BJ (cell line): Measurements from ENCODE around the gene CALD1. TPM values are rescaled to one million over a fixed set of nuclear protein-coding genes. Genes with fewer than 3 reads are reported as not detected.

Experiments used
- CTCF ChIA-PET: fragments of 350-600 bp; formaldehyde crosslinking; extraction: SDS; loops from one replicate; lab custom pipeline; 2021; ENCODE audit warnings: antibody characterized with exemption, inconsistent platforms; lab: Yijun Ruan, JAX
- POLR2A ChIA-PET: fragments of 300-600 bp; sonication (Branson Sonifier 250); formaldehyde crosslinking; extraction: SDS; loops from one replicate; lab custom pipeline; 2021; ENCODE audit warnings: antibody characterized with exemption; lab: Charles Lee
- DNase-seq: peaks from one replicate; pipeline ENCODE4 v3.0.0-alpha.2; 2011; ENCODE audit warnings: low read depth
- H3K27me3 ChIP-seq: 2 replicates; pipeline ENCODE4 v1.6.0; 2011; ENCODE audit warnings: low read length; ENCODE audit not compliant: control insufficient read depth, insufficient read depth
- H3K36me3 ChIP-seq: 2 replicates; pipeline ENCODE4 v1.5.1; 2011; ENCODE audit warnings: low read length; ENCODE audit not compliant: control insufficient read depth, insufficient read depth
- H3K4me3 ChIP-seq: 2 replicates; pipeline ENCODE4 v1.5.1; 2011; ENCODE audit warnings: low read depth, mild to moderate bottlenecking, control low read depth, low read length
- polyA plus RNA-seq: library from polyadenylated mRNA; depleted of rRNA; stranded (reverse); fragments of >200 nt; gene quantifications from 2 replicates; pipeline ENCODE4 v1.2.3, GENCODE V29; 2011
- TF ChIP-seq, protein P1 (sequence below): IDR thresholded peaks from 2 replicates; pipeline ENCODE4 v1.5.1; 2011; ENCODE audit warnings: low read depth, mild to moderate bottlenecking, control low read depth, inconsistent platforms, low read length, moderate library complexity; ENCODE audit not compliant: insufficient read depth

The CALD1 gene
- polyA plus RNA-seq, 1 experiment: 1,629 TPM

- no peaks in the 10 kb centered on the region for H3K27me3 ChIP-seq
- H3K4me3 ChIP-seq: no peak overlapping the region
- TF ChIP-seq, protein P1, sequence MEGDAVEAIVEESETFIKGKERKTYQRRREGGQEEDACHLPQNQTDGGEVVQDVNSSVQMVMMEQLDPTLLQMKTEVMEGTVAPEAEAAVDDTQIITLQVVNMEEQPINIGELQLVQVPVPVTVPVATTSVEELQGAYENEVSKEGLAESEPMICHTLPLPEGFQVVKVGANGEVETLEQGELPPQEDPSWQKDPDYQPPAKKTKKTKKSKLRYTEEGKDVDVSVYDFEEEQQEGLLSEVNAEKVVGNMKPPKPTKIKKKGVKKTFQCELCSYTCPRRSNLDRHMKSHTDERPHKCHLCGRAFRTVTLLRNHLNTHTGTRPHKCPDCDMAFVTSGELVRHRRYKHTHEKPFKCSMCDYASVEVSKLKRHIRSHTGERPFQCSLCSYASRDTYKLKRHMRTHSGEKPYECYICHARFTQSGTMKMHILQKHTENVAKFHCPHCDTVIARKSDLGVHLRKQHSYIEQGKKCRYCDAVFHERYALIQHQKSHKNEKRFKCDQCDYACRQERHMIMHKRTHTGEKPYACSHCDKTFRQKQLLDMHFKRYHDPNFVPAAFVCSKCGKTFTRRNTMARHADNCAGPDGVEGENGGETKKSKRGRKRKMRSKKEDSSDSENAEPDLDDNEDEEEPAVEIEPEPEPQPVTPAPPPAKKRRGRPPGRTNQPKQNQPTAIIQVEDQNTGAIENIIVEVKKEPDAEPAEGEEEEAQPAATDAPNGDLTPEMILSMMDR: no peak
- no peak for DNase-seq
- no peaks in the 10 kb centered on the region; the same call in 1 of the 2 replicates for H3K36me3 ChIP-seq
- ChIA-PET POLR2A (no interaction called here), CTCF (interaction anchor here (1.0 kb wide), 1 partner anchor 8 kb away, joined by 4 read pairs; no protein-coding TSS in a partner anchor)
Measured at GRCh38 chr7:134995239-134996096, 216.0 kb downstream of the CALD1 start.

GRCh38 chr7:134996097-134996550, 216.7 kb downstream of the CALD1 start:
- TF ChIP-seq, protein P1: no peak
- no peaks in the 10 kb centered on the region; the same call in 1 of the 2 replicates for H3K36me3 ChIP-seq
- H3K27me3 ChIP-seq: no peaks in the 10 kb centered on the region
- DNase-seq: no peak
- CTCF ChIA-PET: interaction anchor here (0.8 kb wide), 2 partner anchors 9 to 10 kb away, joined by 3 read pairs; partner anchors contain the start of gene AGBL3
- no peak overlapping the region for H3K4me3 ChIP-seq
- POLR2A ChIA-PET: no interaction called here

- ChIA-PET CTCF (interaction anchor here (0.8 kb wide), 1 partner anchor 8 kb away, joined by 3 read pairs; no protein-coding TSS in a partner anchor), POLR2A (interaction anchor here (0.6 kb wide), 1 partner anchor 653 kb away, joined by 5 read pairs; no protein-coding TSS in a partner anchor)
- no peak for DNase-seq
- Histone ChIP-seq H3K36me3 (no peaks in the 10 kb centered on the region; the same call in 1 of the 2 replicates), H3K27me3 (no peaks in the 10 kb centered on the region), H3K4me3 (no peak overlapping the region)
- TF ChIP-seq, protein P1: no peak
Measured at GRCh38 chr7:134997214-134997885, 217.9 kb downstream of the CALD1 start.

DNA sequence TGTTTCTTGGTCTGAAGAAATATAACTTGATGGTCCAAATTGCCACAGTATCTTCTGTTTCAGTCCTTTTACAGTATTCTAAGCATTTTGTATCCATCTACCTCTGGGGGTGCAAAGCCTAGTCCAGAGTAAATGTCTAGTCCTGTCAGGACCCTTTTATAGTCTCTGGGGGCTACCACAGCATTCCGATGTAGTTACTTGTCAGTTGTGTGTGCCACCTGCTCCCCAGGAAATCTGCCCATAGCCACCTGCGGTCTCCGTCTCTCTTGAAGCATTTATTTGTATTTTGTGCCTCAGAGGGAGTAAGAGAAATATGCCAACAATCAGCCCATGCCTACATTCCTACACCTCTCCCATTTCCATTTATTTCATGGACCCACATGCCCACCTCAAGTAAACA, 219.7 kb downstream of the CALD1 start:
- TF ChIP-seq, protein P1: no peak
- no peaks in the 10 kb centered on the region for H3K27me3 ChIP-seq
- DNase-seq: no peak
- POLR2A ChIA-PET: no interaction called here
- no peaks in the 10 kb centered on the region; the same call in 1 of the 2 replicates for H3K36me3 ChIP-seq
- H3K4me3 ChIP-seq: no peak overlapping the region
- CTCF ChIA-PET: no interaction called here
